NCI-H345 (cell line): Measurements from ENCODE around the gene HOXC9.

Source experiments
- DNase-seq: peaks from one replicate; lab custom pipeline; 2025; lab: John Stamatoyannopoulos, UW

The HOXC9 gene

GRCh38 chr12:53976172-53976822 is 23.7 kb upstream of the HOXC9 start:
- no peak for DNase-seq

- no peak for DNase-seq
These were observed 23.0 kb upstream of the HOXC9 start for GRCh38 chr12:53976823-53977595.

- no peak for DNase-seq
These were observed 22.1 kb upstream of the HOXC9 start for GRCh38 chr12:53977596-53978445.

GRCh38 chr12:53978477-53979356 is 21.2 kb upstream of the HOXC9 start:
- DNase-seq = no peak

GRCh38 chr12:53980104-53980801 is 19.7 kb upstream of the HOXC9 start:
- DNase-seq = no peak

GRCh38 chr12:53980802-53981496 is 19.0 kb upstream of the HOXC9 start:
- no peak for DNase-seq

GRCh38 chr12:53981634-53982565 is 18.1 kb upstream of the HOXC9 start:
- DNase-seq = no peak

GRCh38 chr12:53982648-53983567 is 17.1 kb upstream of the HOXC9 start:
- DNase-seq = no peak

- no peak for DNase-seq
These were observed 16.4 kb upstream of the HOXC9 start for GRCh38 chr12:53983568-53983949.

- DNase-seq = no peak
These were observed 15.9 kb upstream of the HOXC9 start for GRCh38 chr12:53983950-53984572.

GRCh38 chr12:53984901-53985691 is 14.9 kb upstream of the HOXC9 start, which contains the start of gene HOXC10:
HOXC10 (plus strand) TSS chr12:53985146; CDS start chr12:53985260, 114 bp downstream.
- DNase-seq = peak; percentile 54

- DNase-seq = no peak
These were observed 14.3 kb upstream of the HOXC9 start for GRCh38 chr12:53985692-53985993.

- DNase-seq = no peak
These were observed 13.8 kb upstream of the HOXC9 start for GRCh38 chr12:53985994-53986685.

- DNase-seq = no peak
These were observed 13.1 kb upstream of the HOXC9 start for GRCh38 chr12:53986686-53987483.

GRCh38 chr12:53987787-53988230 is 12.2 kb upstream of the HOXC9 start:
- DNase-seq = no peak
